Fibroblast of peridontal ligament (primary cell): Measurements from ENCODE around the gene CMPK2.
"Not testable (repeated sequence)": the region's sequence is repeated elsewhere in the genome, so short reads cannot be mapped to it uniquely, and the experiment has no call there.

Experiments
- DNase-seq: peaks from one replicate; pipeline ENCODE4 v3.0.0-alpha.2; 2010; ENCODE audit errors: extremely low read depth

The CMPK2 gene

GRCh38 chr2:6880200-6880733 lies 14.6 kb upstream of the CMPK2 start:
- DNase-seq, result no peak

- no peak for DNase-seq
Measured at GRCh38 chr2:6879011-6879410, 13.3 kb upstream of the CMPK2 start.

- no peak for DNase-seq
Measured at GRCh38 chr2:6878549-6878948, 12.8 kb upstream of the CMPK2 start.

- DNase-seq, result peak; percentile 61
Measured at GRCh38 chr2:6877402-6878304, 11.9 kb upstream of the CMPK2 start, which contains the start of gene RSAD2. RSAD2 (plus strand) TSS chr2:6877777; CDS start chr2:6877801, 24 bp downstream.

GRCh38 chr2:6876309-6876708 lies 10.6 kb upstream of the CMPK2 start:
- DNase-seq, result no peak

GRCh38 chr2:6874032-6874431 lies 8.3 kb upstream of the CMPK2 start:
- no peak for DNase-seq

GRCh38 chr2:6872394-6872793 lies 6.7 kb upstream of the CMPK2 start:
- DNase-seq, result no peak

GRCh38 chr2:6866982-6867381 lies 1.3 kb upstream of the CMPK2 start:
- DNase-seq, result no peak

GRCh38 chr2:6866275-6866671 lies 566 bp upstream of the CMPK2 start:
- peak; percentile 29 for DNase-seq

GRCh38 chr2:6864923-6865345 lies 773 bp downstream of the CMPK2 start:
- DNase-seq, result no peak

- no peak for DNase-seq
Measured at GRCh38 chr2:6864231-6864754, 1.4 kb downstream of the CMPK2 start.

GRCh38 chr2:6863792-6864191 lies 1.9 kb downstream of the CMPK2 start:
- no peak for DNase-seq

- DNase-seq, result no peak
Measured at GRCh38 chr2:6860296-6860695, 5.4 kb downstream of the CMPK2 start.

- DNase-seq, result not testable (repeated sequence)
Measured at GRCh38 chr2:6858466-6859027, 7.2 kb downstream of the CMPK2 start.

GRCh38 chr2:6856548-6856920 lies 9.2 kb downstream of the CMPK2 start:
- DNase-seq, result no peak

- DNase-seq, result no peak
Measured at GRCh38 chr2:6855860-6856547, 9.7 kb downstream of the CMPK2 start.

GRCh38 chr2:6854416-6854815 lies 11.3 kb downstream of the CMPK2 start:
- no peak for DNase-seq

- DNase-seq, result no peak
Measured at GRCh38 chr2:6852195-6852594, 13.5 kb downstream of the CMPK2 start.

GRCh38 chr2:6846967-6847681 lies 18.6 kb downstream of the CMPK2 start:
- DNase-seq, result no peak

- DNase-seq, result no peak
Measured at GRCh38 chr2:6846540-6846939, 19.2 kb downstream of the CMPK2 start.

GRCh38 chr2:6845903-6846302 lies 19.8 kb downstream of the CMPK2 start:
- DNase-seq, result no peak

- peak; percentile 16 for DNase-seq
Measured at GRCh38 chr2:6845312-6845711, 20.4 kb downstream of the CMPK2 start.
